NCI-H2029 treated with DMSO at 0.1 percent for 48 hours (cell line): Measurements from ENCODE around the gene TGFBR3.
"Not testable (repeated sequence)": the region's sequence is repeated elsewhere in the genome, so short reads cannot be mapped to it uniquely, and the experiment has no call there.

Experiments used
- DNase-seq: peaks from one replicate; lab custom pipeline; 2025; lab: John Stamatoyannopoulos, UW

The TGFBR3 gene

GRCh38 chr1:91883470-91883869 is 2.5 kb downstream of the TGFBR3 start:
- no peak for DNase-seq

- no peak for DNase-seq
Observed at GRCh38 chr1:91881280-91881679, 4.7 kb downstream of the TGFBR3 start.

- no peak for DNase-seq
Observed at GRCh38 chr1:91879733-91880132, 6.2 kb downstream of the TGFBR3 start.

- no peak for DNase-seq
Observed at GRCh38 chr1:91877574-91878208, 8.3 kb downstream of the TGFBR3 start.

- no peak for DNase-seq
Observed at GRCh38 chr1:91876781-91877573, 9.0 kb downstream of the TGFBR3 start.

DNA sequence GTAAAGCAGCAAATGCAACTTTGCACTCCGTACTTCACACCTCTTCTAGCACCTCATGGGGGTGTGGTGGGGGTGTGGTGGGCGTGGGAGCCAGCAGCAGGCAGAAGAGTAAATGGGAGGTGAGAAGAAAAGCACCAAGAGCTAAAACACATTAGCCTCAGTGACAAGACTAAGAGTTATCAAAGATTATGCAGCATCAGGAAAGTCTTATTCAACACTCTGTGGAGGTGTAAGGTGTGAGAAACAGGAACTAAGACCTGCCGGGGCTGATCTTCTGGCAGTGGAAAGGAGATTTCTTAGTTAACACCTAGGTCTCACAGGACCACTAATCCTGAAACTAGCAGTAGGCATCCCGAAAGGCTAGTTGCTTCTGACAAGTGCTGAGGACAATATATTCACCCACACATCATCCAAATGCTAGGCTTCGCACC is 9.9 kb downstream of the TGFBR3 start:
- no peak for DNase-seq

DNA sequence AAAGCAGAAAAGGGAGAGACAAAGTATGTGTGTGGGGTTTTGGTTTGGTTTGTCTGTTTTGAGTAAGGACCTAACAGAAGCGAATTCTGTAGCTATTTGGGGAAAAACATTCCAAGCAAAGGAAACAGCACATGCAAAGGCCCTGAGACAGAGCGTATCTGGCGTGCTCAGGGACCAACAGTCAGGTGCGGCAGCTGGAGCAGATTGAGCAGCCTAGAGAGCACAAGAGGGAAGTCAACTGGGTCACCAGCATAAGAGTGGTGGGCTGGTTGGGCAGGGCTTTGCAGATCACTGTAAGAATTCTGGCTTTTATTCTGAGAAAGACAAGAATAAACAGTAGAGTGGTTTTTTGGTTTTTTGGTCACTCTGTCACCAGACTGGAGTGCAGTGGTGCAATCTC is 11.8 kb downstream of the TGFBR3 start:
- no peak for DNase-seq

DNA sequence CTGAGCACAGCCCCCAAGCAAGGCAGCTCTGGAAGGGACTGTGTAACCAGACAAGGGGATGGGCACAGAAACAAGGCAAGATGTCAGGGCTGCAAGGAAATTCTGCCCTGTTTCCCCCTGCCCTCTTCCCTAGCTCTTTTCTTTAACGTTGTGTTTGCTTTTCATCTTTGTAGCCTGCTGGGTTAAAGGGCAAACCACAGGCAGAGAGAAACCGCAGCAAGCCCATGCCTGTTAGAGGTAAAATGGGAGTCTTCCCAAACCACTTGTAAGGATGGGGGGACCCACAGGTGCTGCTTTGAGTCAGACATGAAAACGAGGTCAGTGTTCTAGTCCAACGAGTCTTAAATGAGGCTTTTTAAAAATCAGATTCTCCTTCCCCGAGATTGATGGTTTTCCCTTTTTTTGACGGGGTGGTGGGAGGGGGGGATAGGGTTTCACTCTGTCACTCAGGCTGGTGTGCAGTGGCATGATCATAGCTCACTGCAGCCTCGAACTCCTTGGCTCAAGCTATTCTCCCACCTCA is 13.3 kb downstream of the TGFBR3 start:
- DNase-seq, result no peak

- no peak for DNase-seq
Observed at GRCh38 chr1:91872000-91872399, 14.0 kb downstream of the TGFBR3 start.

DNA sequence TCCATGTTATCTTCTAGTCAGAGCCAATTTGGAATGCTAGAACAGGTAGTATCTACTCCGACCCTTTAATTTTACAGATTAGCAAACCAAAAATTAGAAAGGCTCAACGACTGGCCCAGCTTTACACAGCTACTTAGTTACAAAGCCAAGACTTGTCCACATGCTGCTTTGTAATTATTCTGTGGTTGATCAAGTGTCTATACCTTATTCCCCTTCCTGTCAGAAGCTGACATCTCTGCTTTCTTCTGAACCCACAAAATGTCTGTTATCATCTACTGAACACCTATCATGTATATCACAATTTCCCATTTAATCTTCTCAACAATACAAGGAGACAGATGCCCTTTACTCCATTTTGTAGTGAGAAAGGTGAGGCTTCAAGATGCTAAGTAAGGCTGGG is 15.6 kb downstream of the TGFBR3 start:
- no peak for DNase-seq

DNA sequence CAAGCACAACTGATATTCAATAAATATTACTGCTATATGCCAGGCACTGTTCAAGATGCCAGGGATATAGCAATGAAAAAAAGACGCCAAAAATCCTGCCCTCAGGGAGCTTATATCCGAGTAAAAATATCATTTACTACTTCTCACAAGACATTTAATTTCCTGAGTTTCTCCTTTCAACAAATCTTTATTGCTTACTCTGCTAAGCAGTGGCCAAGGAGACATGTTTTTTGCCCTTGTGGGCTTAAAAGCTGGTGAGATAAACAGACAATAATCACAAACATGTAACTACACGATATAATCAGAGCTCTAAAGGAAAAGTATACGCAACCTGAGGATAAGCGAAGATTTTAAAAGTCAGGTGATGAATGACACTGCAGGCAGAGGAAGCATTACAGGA is 19.5 kb downstream of the TGFBR3 start:
- no peak for DNase-seq

- DNase-seq, result no peak
Observed at GRCh38 chr1:91864017-91864700, 21.8 kb downstream of the TGFBR3 start.

- no peak for DNase-seq
Observed at GRCh38 chr1:91863498-91863897, 22.5 kb downstream of the TGFBR3 start.

GRCh38 chr1:91862120-91862519 is 23.8 kb downstream of the TGFBR3 start:
- no peak for DNase-seq

GRCh38 chr1:91857557-91858239 is 28.3 kb downstream of the TGFBR3 start:
- DNase-seq, result no peak

GRCh38 chr1:91856996-91857395 is 29.0 kb downstream of the TGFBR3 start:
- no peak for DNase-seq

DNA sequence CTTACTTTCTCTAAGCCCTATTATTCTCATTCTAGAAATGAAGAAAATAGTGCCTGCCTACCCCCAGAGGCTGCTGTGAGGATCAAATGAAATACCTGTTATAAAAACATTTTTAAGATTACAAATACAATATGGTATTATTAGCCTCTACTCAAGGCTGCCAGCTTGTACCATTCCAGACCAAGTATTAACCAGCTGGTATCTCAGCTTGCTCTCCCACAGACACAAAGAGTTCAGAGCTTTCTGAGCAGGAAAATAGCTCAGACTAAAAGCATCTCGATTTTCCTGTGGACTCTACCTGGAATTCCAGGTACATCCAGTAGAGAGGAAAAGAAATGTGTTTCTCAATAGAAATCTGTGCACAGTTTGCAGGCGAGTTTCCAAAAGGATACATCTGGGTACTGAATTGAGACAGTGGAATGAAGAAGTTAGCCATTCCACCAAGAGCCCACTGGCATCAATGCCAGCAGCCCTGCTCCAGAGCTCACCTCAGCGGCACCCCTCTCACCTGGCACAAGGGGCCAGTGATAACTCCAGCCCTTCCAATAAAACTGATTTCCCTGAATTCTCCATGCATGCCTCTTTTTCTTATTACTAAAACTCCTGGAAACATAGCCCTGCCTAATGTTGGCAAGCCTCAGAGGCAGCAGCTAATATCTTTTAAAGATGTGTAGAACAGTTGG is 31.0 kb downstream of the TGFBR3 start:
- no peak for DNase-seq

GRCh38 chr1:91853397-91853796 is 32.6 kb downstream of the TGFBR3 start:
- no peak for DNase-seq

- DNase-seq, result not testable (repeated sequence)
Observed at GRCh38 chr1:91852011-91852410, 33.9 kb downstream of the TGFBR3 start.

GRCh38 chr1:91851130-91852010 is 34.6 kb downstream of the TGFBR3 start:
- DNase-seq, result peak; percentile 95

GRCh38 chr1:91850708-91851107 is 35.2 kb downstream of the TGFBR3 start:
- DNase-seq, result no peak
